GM18505 (cell line): Measurements from ENCODE around the gene ZNF268.

Source experiments
- ATAC-seq: cut with Tn5 transposase; IDR thresholded peaks from one replicate; pipeline ENCODE4 v1.9.1; 2021; ENCODE audit not compliant: unreplicated experiment
- POLR2A ChIP-seq: IDR thresholded peaks from 4 replicates; pipeline ENCODE4 v1.6.1; 2011; ENCODE audit warnings: borderline replicate concordance; ENCODE audit not compliant: insufficient read depth, insufficient read length; ENCODE audit errors: extremely low read depth

Gene ZNF268

GRCh38 chr12:133203344-133204263 lies 22.3 kb downstream of the ZNF268 start:
- no peak for ATAC-seq
- TF ChIP-seq POLR2A: no peak

- no peak for TF ChIP-seq POLR2A
- no peak for ATAC-seq
These were observed 22.9 kb downstream of the ZNF268 start for GRCh38 chr12:133204264-133204603.

GRCh38 chr12:133206390-133206789 lies 25.1 kb downstream of the ZNF268 start:
- no peak for ATAC-seq
- TF ChIP-seq POLR2A: no peak

DNA sequence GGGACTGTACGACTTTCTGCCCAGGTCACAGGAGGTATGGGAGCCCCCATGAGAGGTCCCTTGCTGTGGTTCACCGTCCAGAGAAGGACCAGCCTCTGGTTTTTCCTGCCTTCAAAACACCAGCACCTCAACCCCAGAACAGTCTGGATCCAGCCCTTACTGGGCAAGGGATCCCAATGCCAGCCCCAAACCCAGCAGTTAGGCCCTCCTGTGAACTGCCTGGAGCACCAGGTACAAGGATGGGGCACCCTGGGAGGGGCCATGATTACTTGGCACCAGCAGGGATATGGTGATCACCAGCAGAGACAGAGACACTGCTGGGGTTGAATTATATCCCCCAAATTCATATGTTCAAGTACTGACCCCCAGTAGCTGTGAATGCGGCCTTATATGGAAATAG lies 34.4 kb downstream of the ZNF268 start:
- no peak for ATAC-seq
- no peak for TF ChIP-seq POLR2A

GRCh38 chr12:133217219-133217618 lies 35.9 kb downstream of the ZNF268 start:
- TF ChIP-seq POLR2A: no peak
- ATAC-seq: no peak

GRCh38 chr12:133220521-133220920 lies 39.2 kb downstream of the ZNF268 start:
- no peak for ATAC-seq
- no peak for TF ChIP-seq POLR2A

GRCh38 chr12:133221241-133221640 lies 39.9 kb downstream of the ZNF268 start:
- no peak for TF ChIP-seq POLR2A
- ATAC-seq: no peak

- ATAC-seq: no peak
- no peak for TF ChIP-seq POLR2A
These were observed 40.9 kb downstream of the ZNF268 start for GRCh38 chr12:133222211-133222610.

- no peak for TF ChIP-seq POLR2A
- ATAC-seq: no peak
These were observed 44.2 kb downstream of the ZNF268 start for GRCh38 chr12:133225527-133225926.

DNA sequence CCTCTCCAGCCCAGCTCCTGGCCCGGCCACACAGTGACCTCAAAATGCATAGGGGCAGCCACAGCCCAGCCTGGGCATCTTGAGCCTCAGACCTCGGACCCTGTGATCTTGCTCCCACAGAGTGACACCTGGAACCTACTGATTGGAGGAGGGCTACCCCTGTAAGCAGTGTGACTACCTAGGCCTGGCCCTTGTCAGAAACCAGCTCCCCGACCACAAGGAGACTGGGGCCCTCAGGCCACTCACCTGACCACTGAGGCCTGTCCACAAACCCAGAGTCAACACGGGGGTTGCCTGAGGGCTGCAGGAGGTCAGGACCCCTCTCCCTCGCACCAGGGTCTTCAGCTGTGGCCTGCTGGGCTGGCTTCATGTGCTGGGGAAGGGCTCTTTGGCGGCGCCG lies 45.4 kb downstream of the ZNF268 start:
- ATAC-seq: no peak
- no peak for TF ChIP-seq POLR2A

DNA sequence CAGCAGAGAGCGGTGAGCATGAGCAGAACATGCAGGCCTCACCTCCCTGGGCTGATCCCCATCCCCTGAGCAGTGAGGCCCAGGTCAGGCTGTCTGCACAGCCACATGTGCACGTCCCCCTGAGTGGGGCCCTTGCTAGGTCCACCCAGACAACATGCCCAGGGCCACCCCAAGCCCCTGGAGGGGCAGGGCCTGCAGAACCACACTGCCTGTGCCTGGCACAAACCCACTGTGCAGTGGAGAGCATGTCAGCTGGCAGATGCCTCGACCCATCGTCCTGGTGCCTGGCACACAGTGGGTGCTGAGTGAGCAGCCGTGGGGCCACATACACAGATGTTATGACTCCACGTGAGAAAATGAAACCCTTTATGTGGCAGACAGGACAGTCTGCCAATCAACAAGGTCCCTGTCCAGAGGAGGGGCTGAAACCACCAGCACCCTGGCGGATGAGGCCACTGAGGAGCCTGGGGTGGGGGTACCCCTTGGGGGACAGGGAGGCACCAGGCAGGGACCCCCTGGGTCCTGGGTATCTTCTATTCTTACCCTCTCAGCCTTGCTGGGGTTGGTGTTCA lies 46.1 kb downstream of the ZNF268 start:
- TF ChIP-seq POLR2A: no peak
- no peak for ATAC-seq

DNA sequence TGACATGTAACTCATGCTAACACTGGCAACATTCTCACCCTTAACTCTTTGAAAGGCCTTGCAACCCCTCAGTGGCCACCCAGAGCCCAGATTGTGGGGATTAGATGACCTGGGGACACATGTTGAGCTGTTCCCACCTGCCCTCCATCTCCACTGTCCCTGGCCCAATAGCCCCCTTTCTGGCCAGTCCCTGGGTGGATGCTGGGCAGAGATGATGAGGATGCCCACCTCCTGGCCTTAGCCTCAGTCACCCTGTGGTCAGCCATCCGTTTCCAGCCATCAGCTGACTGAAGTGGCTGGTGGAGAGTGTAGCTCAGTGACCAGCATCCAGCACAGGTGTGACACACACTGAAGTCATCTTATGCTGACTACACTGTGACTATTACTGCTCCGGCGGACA lies 49.7 kb downstream of the ZNF268 start:
- no peak for TF ChIP-seq POLR2A
- no peak for ATAC-seq

GRCh38 chr12:133233006-133233405 lies 51.7 kb downstream of the ZNF268 start:
- TF ChIP-seq POLR2A: no peak
- ATAC-seq: no peak

GRCh38 chr12:133233993-133234564 lies 52.8 kb downstream of the ZNF268 start:
- TF ChIP-seq POLR2A: no peak
- no peak for ATAC-seq
